ENCODE measurements around the gene TCTN1. TPM values are rescaled to one million over a fixed set of nuclear protein-coding genes. Genes with fewer than 3 reads are reported as not detected.

Gene TCTN1
- total RNA-seq, 4 donors from 2014 or later, result 30.2 to 35.7 (median 31.4) TPM

DNA sequence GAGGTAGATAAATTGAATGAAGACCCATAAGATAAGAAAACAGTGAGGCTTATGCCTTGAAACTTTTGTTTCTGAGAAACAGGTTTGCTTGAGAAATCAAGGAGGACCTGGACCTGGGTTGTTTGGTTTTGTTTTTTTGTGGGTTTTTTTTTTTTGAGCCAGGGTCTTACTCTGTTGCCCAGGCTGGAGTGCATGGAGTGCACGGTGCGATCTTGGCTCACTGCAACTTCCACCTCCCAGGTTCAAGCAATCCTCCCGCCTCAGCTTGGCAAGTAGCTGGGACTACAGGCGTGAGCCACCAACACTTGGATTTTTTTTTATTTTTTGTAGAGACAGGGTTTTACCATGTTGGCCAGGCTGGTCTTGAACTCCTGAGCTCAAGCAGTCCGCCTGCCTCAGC is 21.9 kb upstream of the TCTN1 start:
- TF ChIP-seq, protein P1, sequence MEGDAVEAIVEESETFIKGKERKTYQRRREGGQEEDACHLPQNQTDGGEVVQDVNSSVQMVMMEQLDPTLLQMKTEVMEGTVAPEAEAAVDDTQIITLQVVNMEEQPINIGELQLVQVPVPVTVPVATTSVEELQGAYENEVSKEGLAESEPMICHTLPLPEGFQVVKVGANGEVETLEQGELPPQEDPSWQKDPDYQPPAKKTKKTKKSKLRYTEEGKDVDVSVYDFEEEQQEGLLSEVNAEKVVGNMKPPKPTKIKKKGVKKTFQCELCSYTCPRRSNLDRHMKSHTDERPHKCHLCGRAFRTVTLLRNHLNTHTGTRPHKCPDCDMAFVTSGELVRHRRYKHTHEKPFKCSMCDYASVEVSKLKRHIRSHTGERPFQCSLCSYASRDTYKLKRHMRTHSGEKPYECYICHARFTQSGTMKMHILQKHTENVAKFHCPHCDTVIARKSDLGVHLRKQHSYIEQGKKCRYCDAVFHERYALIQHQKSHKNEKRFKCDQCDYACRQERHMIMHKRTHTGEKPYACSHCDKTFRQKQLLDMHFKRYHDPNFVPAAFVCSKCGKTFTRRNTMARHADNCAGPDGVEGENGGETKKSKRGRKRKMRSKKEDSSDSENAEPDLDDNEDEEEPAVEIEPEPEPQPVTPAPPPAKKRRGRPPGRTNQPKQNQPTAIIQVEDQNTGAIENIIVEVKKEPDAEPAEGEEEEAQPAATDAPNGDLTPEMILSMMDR (IDR thresholded peaks at IDR 0.05; ENCODE audit: low read depth), result no peak

DNA sequence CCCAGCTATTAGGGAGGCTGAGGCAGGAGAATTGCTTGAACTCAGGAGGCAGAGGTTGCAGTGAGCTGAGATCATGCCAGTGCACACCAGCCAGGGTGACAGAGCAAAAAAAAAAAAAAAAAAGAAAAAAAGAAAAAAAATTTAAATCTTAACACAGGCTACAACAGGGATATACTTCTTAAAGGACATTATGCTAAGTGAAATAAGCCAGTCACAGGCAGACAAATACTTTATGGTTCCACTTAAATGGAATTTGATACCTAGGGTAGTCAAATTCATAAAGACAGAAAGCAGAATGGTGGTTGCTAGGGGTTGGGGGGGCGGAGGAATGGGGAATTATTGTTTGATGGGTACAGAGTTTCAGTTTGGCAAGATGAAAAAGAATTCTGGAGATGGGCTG is 16.0 kb upstream of the TCTN1 start:
- TF ChIP-seq, protein P1 (IDR thresholded peaks at IDR 0.05; ENCODE audit: low read depth), result no peak

DNA sequence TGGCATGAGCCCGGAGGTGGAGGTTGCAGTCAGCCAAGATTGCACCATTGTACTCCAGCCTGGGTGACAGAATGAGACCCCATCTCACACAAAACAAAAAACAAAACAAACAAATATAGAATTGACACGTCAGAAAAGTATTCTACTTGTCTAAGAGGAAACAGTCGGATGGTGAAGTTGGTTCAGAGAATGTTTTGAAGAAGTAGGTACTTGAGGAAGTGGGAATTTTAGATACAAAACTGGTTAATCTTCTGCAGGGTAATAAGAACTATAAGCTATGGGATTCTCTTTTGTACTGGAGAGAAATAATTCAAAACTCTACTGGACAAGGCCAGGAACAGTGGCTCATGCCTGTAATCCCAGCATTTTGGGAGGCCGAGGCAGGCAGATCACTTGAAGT is 14.6 kb upstream of the TCTN1 start:
- TF ChIP-seq, protein P1 (IDR thresholded peaks at IDR 0.05; ENCODE audit: low read depth), result no peak

DNA sequence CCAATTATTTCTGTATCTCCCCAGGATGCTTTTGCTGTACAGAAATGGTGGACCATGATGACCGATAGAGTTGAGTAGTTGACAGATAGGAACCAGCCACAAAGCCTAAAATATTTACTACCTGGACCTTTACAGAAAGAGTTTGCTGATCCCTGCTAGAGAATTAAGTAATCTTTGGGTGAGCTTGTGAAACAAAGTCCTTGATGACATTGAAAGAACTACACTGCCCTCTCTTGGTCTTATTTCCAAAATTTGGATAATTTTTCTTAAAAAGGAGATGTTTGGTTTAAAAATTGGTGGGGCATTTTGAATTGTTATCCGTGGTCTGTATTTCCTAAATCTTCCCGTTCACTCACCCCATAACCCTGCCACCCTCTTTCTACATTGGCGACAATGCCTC is 13.7 kb upstream of the TCTN1 start:
- TF ChIP-seq, protein P1 (IDR thresholded peaks at IDR 0.05; ENCODE audit: low read depth), result no peak

DNA sequence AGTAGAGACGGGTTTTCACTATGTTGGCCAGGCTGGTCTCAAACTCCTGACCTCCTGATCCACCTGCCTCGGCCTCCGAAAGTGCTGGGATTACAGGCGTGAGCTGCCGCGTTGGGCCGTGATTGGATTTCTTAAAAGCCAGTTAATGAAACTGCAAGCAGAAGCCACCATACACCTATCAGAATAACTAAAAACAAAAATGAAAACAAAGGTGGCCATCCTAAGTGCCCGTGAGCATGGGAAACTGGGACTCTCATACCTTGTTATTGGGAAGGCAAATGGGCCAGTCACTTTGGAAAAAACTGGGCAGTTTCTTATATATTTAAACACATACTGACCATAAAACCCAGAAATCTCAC is 7.7 kb upstream of the TCTN1 start:
- TF ChIP-seq, protein P1 (IDR thresholded peaks at IDR 0.05; ENCODE audit: low read depth), result no peak

DNA sequence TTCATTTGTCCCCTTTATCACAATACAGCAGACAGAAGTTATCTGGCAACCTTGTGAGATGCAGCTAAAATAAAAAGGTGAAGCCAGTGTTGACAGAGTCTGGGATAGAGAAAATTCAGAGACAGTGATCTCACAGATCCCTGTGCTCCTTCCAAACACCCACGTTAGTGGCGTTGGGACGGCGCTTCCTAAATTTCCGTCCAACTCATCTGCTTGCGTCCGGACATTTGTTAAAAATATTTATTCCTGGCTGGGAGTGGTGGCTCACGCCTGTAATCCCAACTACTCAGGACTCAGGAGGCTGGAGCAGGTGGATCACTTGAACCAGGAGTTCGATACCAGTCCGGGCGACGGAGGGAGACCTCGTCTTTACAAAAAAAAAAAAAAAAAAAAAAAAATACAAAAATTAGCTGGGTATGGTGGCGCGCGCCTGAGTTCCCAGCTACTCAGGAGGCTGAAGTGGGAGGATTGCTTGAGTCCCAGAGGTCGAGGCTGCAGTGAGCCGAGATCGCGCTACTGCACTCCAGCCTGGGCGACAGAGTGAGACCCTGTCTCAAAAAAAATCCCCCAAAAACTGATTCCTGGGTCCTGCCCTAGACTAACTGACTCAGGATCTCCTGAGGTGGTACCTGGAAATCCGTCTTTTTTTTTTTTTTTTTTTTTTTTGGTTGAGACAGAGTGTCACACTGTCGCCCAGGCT is 708 bp upstream of the TCTN1 start:
- TF ChIP-seq, protein P1 (IDR thresholded peaks at IDR 0.05; ENCODE audit: low read depth), result no peak

DNA sequence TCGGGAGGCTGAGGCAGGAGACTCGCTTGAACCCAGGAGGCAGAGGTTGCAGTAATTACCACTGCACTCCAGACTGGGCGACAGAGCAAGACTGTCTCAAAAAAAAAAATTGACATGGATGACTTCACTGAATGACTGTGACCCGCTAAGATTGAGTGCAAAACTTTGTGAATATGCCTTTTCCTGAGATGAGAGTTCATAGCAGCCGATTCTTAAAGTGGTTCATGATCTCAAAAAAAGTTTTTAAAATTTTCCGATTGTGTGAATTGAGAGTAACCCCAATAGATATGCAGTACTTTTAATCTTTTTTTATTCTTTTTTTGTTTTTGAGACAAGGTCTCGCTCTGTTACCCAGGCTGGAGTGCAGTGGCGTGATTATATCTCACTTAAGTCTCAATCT is 1.2 kb downstream of the TCTN1 start:
- TF ChIP-seq, protein P1 (IDR thresholded peaks at IDR 0.05; ENCODE audit: low read depth), result no peak

Measured in subcutaneous adipose tissue (tissue), 4 donors.